ENCODE results near the gene CDK12.

GRCh38 chr17:39578272-39578671 lies 117.0 kb downstream of the CDK12 start:
- TF ChIP-seq CTCF (IDR thresholded peaks at IDR 0.05) (no peak), POLR2A (IDR thresholded peaks at IDR 0.05) (no peak), POLR2AphosphoS5 (IDR thresholded peaks at IDR 0.05; ENCODE audit: insufficient read depth in 1 of 2, low read depth in 1 of 2) (no peak)

Measured in vagina (tissue), 2 donors.